Measurements from ENCODE around the gene SUGCT. TPM values are rescaled to one million over a fixed set of nuclear protein-coding genes. Genes with fewer than 3 reads are reported as not detected.

SUGCT gene
- total RNA-seq, 3 donors from 2014 or later (not counting 1 experiment from before 2014, with no cell fraction given) = 0.40 to 0.59 TPM; not detected in 1

- WGBS (ENCODE audit: insufficient coverage) = 83% methylated on average over 5 of the region's 6 CpGs
- peaks cover 3 to 4% of the 10 kb centered on the region in 2 donors for H3K9me3 Mint-ChIP-seq
- intact Hi-C loops (cut with micrococcal nuclease) = no loop called here
- ATAC-seq (no peak), DNase-seq (no peak)
- H3K4me1 ChIP-seq (ENCODE audit: control insufficient read depth, insufficient read depth, low read length) = no peaks in the 10 kb centered on the region
- TF ChIP-seq, protein P1, sequence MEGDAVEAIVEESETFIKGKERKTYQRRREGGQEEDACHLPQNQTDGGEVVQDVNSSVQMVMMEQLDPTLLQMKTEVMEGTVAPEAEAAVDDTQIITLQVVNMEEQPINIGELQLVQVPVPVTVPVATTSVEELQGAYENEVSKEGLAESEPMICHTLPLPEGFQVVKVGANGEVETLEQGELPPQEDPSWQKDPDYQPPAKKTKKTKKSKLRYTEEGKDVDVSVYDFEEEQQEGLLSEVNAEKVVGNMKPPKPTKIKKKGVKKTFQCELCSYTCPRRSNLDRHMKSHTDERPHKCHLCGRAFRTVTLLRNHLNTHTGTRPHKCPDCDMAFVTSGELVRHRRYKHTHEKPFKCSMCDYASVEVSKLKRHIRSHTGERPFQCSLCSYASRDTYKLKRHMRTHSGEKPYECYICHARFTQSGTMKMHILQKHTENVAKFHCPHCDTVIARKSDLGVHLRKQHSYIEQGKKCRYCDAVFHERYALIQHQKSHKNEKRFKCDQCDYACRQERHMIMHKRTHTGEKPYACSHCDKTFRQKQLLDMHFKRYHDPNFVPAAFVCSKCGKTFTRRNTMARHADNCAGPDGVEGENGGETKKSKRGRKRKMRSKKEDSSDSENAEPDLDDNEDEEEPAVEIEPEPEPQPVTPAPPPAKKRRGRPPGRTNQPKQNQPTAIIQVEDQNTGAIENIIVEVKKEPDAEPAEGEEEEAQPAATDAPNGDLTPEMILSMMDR (IDR thresholded peaks at IDR 0.05) = no peak
- no peak overlapping the region for H3K4me3 ChIP-seq (ENCODE audit: low read length)
- no peaks in the 10 kb centered on the region for H3K36me3 ChIP-seq (ENCODE audit: control insufficient read depth, insufficient read depth, low read length)
- H3K27me3 ChIP-seq (ENCODE audit: control insufficient read depth, insufficient read depth, low read length) = no peaks in the 10 kb centered on the region
- H3K27ac ChIP-seq (ENCODE audit: low read length) = no peak overlapping the region
- no peaks in the 10 kb centered on the region for H3K9me3 ChIP-seq (ENCODE audit: control insufficient read depth, insufficient read depth, low read length)
- no peaks in the 10 kb centered on the region for H3K36me3 Mint-ChIP-seq
- H3K27me3 Mint-ChIP-seq (ENCODE audit: low read depth in 2 of 2) = no peaks in the 10 kb centered on the region
- no peak overlapping the region for H3K4me3 Mint-ChIP-seq
- no peaks in the 10 kb centered on the region for H3K4me1 Mint-ChIP-seq
- H3K27ac Mint-ChIP-seq = no peak overlapping the region
Observed at GRCh38 chr7:40804477-40805215, 669.8 kb downstream of the SUGCT start.

GRCh38 chr7:40805361-40805760 lies 670.6 kb downstream of the SUGCT start:
- Histone ChIP-seq H3K27ac (ENCODE audit: low read length) (no peak overlapping the region), H3K4me3 (ENCODE audit: low read length) (no peak overlapping the region), H3K36me3 (ENCODE audit: control insufficient read depth, insufficient read depth, low read length) (no peaks in the 10 kb centered on the region), H3K9me3 (ENCODE audit: control insufficient read depth, insufficient read depth, low read length) (no peaks in the 10 kb centered on the region), H3K27me3 (ENCODE audit: control insufficient read depth, insufficient read depth, low read length) (no peaks in the 10 kb centered on the region), H3K4me1 (ENCODE audit: control insufficient read depth, insufficient read depth, low read length) (no peaks in the 10 kb centered on the region)
- Mint-ChIP-seq H3K9me3 (peaks cover 4% of the 10 kb centered on the region in 2 donors), H3K36me3 (no peaks in the 10 kb centered on the region), H3K27ac (no peak overlapping the region), H3K27me3 (ENCODE audit: low read depth in 2 of 2) (no peaks in the 10 kb centered on the region), H3K4me1 (no peaks in the 10 kb centered on the region), H3K4me3 (no peak overlapping the region)
- TF ChIP-seq, protein P1 (IDR thresholded peaks at IDR 0.05) = no peak
- intact Hi-C loops (cut with micrococcal nuclease) = no loop called here
- DNase-seq = no peak
- ATAC-seq = no peak

GRCh38 chr7:40808378-40808942 lies 673.7 kb downstream of the SUGCT start:
- no peak for ATAC-seq
- Mint-ChIP-seq H3K36me3 (peaks cover 9% of the 10 kb centered on the region), H3K27ac (no peak overlapping the region), H3K4me1 (no peaks in the 10 kb centered on the region), H3K9me3 (peaks cover 7 to 17% of the 10 kb centered on the region in 2 donors), H3K27me3 (ENCODE audit: low read depth in 2 of 2) (no peaks in the 10 kb centered on the region), H3K4me3 (no peak overlapping the region)
- Histone ChIP-seq H3K4me3 (ENCODE audit: low read length) (no peak overlapping the region), H3K9me3 (ENCODE audit: control insufficient read depth, insufficient read depth, low read length) (no peaks in the 10 kb centered on the region), H3K27ac (ENCODE audit: low read length) (no peak overlapping the region), H3K4me1 (ENCODE audit: control insufficient read depth, insufficient read depth, low read length) (no peaks in the 10 kb centered on the region), H3K36me3 (ENCODE audit: control insufficient read depth, insufficient read depth, low read length) (no peaks in the 10 kb centered on the region), H3K27me3 (ENCODE audit: control insufficient read depth, insufficient read depth, low read length) (no peaks in the 10 kb centered on the region)
- intact Hi-C loops (cut with micrococcal nuclease) = no loop called here
- TF ChIP-seq, protein P1 (IDR thresholded peaks at IDR 0.05) = no peak
- DNase-seq = no peak

DNA sequence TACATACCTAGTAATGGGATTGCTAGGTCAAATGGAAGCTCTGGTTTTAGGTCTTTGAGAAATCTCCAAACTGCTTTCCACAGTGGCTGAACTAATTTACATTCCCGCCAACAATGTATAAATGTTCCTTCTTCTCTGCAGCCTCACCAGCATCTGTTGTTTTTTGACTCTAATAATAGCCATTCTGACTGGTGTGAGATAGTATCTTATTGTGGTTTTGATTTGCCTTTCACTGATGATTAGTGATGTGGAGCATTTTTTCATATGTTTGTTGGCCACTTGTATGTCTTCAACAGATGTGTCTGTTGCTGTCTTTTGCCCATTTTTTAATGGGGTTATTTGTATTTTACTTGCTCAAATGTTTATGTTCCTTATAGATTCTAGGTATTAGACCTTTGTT lies 675.5 kb downstream of the SUGCT start:
- WGBS (ENCODE audit: insufficient coverage) = 86% methylated on average over 1 of the region's 1 CpG
- ATAC-seq = no peak
- no peaks in the 10 kb centered on the region for H3K4me1 ChIP-seq (ENCODE audit: control insufficient read depth, insufficient read depth, low read length)

More for the DNA sequence above, 675.5 kb downstream of the SUGCT start:
- H3K9me3 ChIP-seq (ENCODE audit: control insufficient read depth, insufficient read depth, low read length) = peaks cover 6% of the 10 kb centered on the region
- Mint-ChIP-seq H3K27me3 (ENCODE audit: low read depth in 2 of 2) (no peaks in the 10 kb centered on the region), H3K4me3 (no peak overlapping the region), H3K27ac (no peak overlapping the region), H3K9me3 (peaks cover 9 to 20% of the 10 kb centered on the region in 2 donors), H3K4me1 (no peaks in the 10 kb centered on the region), H3K36me3 (peaks cover 9% of the 10 kb centered on the region)
- H3K27me3 ChIP-seq (ENCODE audit: control insufficient read depth, insufficient read depth, low read length) = no peaks in the 10 kb centered on the region
- DNase-seq = no peak
- TF ChIP-seq, protein P1 (IDR thresholded peaks at IDR 0.05) = no peak
- no peaks in the 10 kb centered on the region for H3K36me3 ChIP-seq (ENCODE audit: control insufficient read depth, insufficient read depth, low read length)
- intact Hi-C loops (cut with micrococcal nuclease) = no loop called here
- no peak overlapping the region for H3K4me3 ChIP-seq (ENCODE audit: low read length)
- no peak overlapping the region for H3K27ac ChIP-seq (ENCODE audit: low read length)
